ENCODE results near the gene SIGLEC1. TPM values are rescaled to one million over a fixed set of nuclear protein-coding genes. Genes with fewer than 3 reads are reported as not detected.

The SIGLEC1 gene
- total RNA-seq (2022; extraction: Qiagen RNA extraction; ENCODE audit: low read depth), result not detected in 5 replicates

DNA sequence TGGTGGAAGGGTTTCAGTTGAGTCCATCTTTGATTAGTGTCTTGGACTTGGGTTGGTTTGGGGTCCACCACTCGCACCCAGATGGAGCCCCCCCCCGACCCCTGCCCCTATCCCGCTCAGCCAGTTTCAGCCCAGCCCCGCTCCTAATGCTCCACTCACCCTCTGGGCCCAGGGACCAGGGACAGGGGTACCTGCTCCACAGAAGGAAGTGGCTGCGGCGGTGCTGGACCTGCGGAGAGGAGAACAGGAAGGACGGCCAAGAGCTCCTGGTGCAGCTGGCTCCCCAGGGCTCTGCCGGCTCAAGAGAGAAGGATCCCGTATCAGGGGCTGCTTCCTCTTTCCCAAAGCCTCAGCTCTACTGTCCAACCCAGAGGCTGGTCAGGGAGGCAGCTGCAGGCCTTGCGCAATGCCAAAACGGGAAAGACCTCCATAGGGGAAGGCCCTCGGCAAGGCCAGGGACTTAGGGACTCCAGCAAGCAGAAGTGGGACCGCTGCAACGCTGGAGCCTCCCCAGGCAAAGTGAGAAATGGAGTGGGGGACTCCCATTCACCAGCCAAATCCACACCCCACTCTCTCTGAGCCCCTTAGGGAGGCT, at the start of gene SIGLEC1:
TSS of gene SIGLEC1 (minus strand) at position 322 of the 595 bp plus-strand sequence. CDS start 5,472 bp downstream, outside the sequence.

DNA sequence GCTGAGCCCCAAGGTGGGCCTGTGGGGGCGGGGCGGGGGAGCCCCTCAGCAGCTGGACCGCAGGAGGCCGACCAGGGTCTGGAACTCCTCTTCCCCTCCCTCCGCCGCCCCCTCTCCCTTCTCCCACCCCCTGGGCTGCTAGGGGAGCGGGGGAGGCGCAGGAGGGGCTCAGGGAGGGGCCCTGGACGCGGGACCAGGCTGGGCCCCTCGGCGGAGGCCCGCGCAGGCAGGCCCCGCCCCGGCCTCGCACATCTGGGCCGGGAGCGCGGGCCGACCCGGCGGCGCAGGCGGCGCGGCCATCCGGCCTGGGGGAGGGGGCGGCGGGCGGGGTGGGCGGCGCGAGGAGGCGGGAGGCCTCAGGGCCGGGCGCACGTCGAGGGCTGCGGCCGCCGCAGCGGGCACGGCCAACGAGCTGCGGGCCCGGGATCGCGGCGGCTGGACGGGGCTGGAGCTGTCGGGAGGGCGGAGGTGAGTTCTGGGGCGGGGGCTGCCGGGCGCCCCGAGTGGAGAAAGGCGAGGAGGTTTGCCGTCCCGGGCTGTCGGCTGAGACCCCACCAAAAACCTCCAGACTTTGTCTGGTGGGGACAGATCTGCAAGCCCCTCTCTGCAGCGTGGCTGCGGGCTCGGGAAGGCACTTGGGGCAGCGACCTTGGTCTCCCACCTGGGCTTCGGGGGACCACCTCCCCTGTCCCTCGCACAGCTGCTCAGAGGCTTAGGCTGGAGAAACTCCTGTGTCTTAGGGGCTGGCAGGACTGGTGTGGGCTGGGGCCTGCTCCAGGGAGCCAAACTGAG, 20.1 kb upstream of the SIGLEC1 start, which contains the start of gene HSPA12B:
TSS of gene HSPA12B (plus strand) at position 359 of the 792 bp plus-strand sequence. CDS start 5,990 bp downstream, outside the sequence.

DNA sequence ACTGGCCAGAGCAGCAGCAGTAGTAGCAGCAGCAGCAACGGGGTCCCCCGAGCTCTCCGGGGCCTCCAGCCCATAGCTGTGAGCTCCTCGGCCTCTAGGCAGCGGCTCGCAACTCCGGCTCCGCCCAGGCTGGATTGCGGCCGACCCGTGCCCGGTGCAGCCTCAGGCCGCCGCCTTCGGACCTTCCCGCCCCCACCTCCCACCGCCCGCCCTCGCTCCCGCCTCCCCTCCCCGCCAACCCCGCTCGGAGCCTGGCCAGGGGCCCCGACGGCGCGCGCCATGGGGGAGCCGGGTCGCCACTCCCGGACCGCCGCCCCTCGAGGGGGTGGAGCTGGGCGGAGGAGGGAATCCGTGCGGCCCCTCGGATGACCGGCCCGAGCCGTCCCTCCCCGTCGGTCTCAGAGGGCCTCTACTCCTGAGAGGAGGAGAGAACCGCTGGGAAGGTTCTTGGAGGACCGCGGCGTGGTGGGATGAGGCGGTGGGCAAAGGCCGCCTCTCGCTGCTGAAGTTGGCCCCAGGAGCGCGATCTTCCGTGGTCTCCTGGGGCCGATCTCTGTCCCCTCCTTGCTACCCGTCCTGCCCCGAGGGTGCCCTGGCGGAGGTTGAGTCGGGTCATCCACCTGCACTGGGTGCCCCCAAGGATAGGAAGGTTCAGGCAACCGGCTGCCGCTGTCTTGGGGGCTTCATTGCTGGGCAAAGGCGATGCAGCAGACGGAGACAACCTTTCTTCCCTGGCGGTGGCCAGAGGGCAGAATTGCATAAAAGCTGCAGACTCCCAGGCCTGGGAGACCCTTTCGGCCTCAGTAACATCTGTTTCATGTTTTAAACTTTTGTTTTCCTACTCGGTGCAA, 30.2 kb downstream of the SIGLEC1 start, which contains the start of gene ADAM33:
TSS of gene ADAM33 (minus strand) at position 80 of the 851 bp plus-strand sequence. CDS start at position 74, 6 bp downstream.

DNA sequence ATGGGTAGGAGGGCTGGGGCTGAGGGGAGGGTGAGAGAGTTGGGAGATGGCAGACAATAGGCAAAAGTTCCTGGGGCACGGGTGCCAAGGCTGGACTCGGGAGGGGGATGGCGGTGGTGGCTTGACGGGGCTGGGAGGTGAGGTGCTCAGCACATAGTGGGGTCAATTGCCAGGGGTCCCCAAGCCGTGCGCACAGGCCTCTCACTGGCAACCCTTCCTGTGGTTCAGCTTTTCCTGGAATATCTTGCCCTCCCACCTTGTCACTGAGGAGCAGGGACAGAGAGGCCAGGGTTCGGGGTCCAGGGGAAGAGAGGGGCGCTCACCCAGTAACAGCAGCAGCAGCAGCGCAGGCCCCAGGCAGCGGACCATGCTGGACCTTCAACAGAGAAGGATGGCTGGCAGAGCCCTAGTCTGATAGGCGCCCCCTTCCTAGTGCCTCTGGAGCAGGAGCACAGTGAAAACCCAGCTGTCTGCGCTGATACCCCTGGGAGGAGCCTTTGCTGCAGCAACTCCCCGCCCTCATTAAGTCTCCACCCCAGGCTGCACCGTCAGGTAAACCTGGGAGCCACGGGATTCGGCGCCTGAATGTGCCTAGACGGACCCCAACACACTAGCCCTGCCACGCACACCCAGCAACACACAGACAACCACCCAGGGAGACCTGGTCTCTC, 49.2 kb downstream of the SIGLEC1 start, which contains the start of gene GFRA4:
TSS of gene GFRA4 (minus strand) at position 369 of the 671 bp plus-strand sequence. CDS start at position 369, 0 bp downstream.

Other genes with a start within 250 kb of the SIGLEC1 start
- 18.8 to 28.3 TPM (median 24.3 TPM) in 5 replicates for gene ATRN, start 241.6 kb downstream of the SIGLEC1 start, total RNA-seq (2022; extraction: Qiagen RNA extraction; ENCODE audit: low read depth)
- gene GFRA4, start 49.2 kb downstream of the SIGLEC1 start, total RNA-seq (2022; extraction: Qiagen RNA extraction; ENCODE audit: low read depth), result not detected in 5 replicates
- 0.05 to 0.08 TPM in 2 of 5 replicates, not detected in the others for gene ADAM33, start 30.6 kb downstream of the SIGLEC1 start, total RNA-seq (2022; extraction: Qiagen RNA extraction; ENCODE audit: low read depth)
- 0.35 to 0.65 TPM (median 0.45 TPM) in 5 replicates for gene HSPA12B, start 20.1 kb upstream of the SIGLEC1 start, total RNA-seq (2022; extraction: Qiagen RNA extraction; ENCODE audit: low read depth)
- gene ADISSP, start 55.2 kb upstream of the SIGLEC1 start, total RNA-seq (2022; extraction: Qiagen RNA extraction; ENCODE audit: low read depth), result 83.9 to 169 TPM (median 156 TPM) in 5 replicates
- 1.0 to 2.4 TPM (median 1.8 TPM) in 5 replicates for gene SPEF1, start 68.8 kb upstream of the SIGLEC1 start, total RNA-seq (2022; extraction: Qiagen RNA extraction; ENCODE audit: low read depth)
- 73.4 to 134 TPM (median 126 TPM) in 5 replicates for gene CENPB, start 74.1 kb upstream of the SIGLEC1 start, total RNA-seq (2022; extraction: Qiagen RNA extraction; ENCODE audit: low read depth)
- 153 to 240 TPM (median 231 TPM) in 5 replicates for gene CDC25B, start 83.7 kb upstream of the SIGLEC1 start, total RNA-seq (2022; extraction: Qiagen RNA extraction; ENCODE audit: low read depth)
- gene AP5S1, start 107.9 kb upstream of the SIGLEC1 start, total RNA-seq (2022; extraction: Qiagen RNA extraction; ENCODE audit: low read depth), result 13.5 to 20.8 TPM (median 17.2 TPM) in 5 replicates
- gene MAVS, start 134.2 kb upstream of the SIGLEC1 start, total RNA-seq (2022; extraction: Qiagen RNA extraction; ENCODE audit: low read depth), result 17.0 to 27.0 TPM (median 23.7 TPM) in 5 replicates
- gene PANK2, start 176.8 kb upstream of the SIGLEC1 start, total RNA-seq (2022; extraction: Qiagen RNA extraction; ENCODE audit: low read depth), result 51.8 to 61.7 TPM (median 56.6 TPM) in 5 replicates